GM12874 (cell line): ENCODE measurements around the gene LRP8.

Experiments used
- TF ChIP-seq, protein P1 (sequence below): IDR thresholded peaks from 2 replicates; pipeline ENCODE4 v1.5.1; 2011; ENCODE audit warnings: low read depth, mild to moderate bottlenecking, control low read depth, low read length, moderate library complexity; ENCODE audit not compliant: insufficient read depth

The LRP8 gene

DNA sequence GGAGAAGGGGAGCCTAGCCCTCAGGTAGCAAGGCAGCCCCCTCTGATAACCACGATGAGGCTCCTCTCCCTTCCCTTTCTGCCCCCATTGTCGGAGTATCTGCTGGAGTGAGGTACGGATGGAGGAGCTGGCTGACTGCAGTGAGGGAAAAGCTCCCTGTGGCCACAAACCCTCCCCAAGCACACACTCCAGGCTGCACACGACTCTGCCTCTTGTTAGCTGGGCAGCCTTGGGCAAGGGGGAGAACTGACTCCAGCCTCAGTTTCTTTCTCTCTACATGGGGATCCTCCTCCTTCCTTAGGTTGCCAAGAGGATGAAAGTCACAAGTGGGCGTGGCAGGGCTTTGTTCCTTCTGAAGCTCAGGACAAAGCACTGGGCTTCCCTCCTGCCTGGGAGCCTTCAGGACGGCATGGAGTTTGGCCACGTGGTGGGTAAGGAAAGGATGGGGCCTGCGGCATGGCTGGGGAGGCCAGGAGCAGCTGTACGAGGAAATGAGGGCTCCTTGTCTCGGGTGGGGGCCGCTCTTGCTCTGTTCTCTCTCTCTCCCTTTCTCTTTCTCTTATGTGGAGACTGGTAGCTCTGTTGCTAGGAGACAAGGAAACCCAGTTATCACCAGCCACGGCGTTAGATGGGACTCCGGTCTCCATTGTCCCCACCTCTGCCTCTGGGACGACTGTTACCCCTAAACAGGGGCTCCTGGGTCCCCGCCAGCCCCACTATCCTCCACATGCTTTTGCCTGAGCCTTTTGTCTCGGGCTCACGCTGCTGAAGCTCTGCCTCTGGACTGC is 39.7 kb downstream of the LRP8 start:
- TF ChIP-seq, protein P1, sequence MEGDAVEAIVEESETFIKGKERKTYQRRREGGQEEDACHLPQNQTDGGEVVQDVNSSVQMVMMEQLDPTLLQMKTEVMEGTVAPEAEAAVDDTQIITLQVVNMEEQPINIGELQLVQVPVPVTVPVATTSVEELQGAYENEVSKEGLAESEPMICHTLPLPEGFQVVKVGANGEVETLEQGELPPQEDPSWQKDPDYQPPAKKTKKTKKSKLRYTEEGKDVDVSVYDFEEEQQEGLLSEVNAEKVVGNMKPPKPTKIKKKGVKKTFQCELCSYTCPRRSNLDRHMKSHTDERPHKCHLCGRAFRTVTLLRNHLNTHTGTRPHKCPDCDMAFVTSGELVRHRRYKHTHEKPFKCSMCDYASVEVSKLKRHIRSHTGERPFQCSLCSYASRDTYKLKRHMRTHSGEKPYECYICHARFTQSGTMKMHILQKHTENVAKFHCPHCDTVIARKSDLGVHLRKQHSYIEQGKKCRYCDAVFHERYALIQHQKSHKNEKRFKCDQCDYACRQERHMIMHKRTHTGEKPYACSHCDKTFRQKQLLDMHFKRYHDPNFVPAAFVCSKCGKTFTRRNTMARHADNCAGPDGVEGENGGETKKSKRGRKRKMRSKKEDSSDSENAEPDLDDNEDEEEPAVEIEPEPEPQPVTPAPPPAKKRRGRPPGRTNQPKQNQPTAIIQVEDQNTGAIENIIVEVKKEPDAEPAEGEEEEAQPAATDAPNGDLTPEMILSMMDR = no peak

DNA sequence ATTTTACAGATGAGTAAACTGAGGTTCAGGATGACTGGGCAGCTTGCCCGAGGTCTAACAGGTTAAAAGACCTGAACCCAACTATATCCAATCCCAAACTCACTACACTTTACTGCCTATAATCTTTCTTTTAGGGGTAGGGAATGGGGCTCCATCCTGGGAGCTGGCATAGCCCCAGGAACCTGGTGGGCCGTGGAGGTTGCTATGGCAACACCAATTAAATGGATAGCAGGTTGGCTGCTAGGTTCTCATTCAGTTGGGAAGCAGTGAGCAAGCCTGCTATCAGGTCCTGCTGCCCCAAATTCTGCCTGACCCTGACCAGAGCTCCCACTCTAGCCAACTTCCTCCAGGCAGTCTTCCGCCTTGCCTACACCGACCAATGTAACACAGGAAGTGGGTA is 40.9 kb downstream of the LRP8 start:
- TF ChIP-seq, protein P1 = no peak

DNA sequence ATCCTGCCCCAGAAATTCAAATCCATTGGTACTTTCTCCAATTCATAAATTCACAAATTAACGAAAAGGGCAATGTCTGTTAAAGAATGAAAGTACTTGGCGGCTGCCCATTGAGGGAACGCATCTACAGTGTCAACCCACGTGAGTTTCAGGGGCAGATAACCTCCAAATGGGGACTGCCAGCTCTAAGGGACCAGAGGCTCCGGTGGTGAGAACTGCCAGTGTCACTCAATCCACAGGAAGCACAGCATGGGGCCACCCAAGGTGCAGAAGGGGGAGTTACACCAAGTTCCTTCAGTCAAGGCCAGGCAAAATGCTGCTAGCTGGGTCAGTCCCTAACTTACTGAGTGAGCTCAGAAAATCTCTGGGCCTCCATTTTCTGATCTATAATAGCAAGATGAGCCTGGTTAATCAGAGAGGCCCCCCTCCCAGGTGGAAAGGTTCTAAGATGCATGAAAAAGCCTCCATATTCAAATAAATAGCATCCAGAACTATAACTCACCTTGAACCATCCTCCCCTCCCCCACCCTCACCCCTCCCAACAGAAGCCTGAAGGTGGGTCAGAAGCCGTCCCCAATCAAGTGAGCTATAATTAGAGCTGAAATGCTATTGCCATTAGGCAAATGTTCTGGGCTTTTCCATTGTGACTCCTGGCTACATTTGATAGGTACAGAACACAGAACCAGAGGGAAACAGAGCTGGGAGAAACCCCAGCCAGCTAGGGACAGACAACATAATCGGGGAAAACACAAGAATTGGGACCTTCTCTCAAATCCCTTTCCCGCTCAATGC is 41.7 kb downstream of the LRP8 start:
- TF ChIP-seq, protein P1 = no peak

DNA sequence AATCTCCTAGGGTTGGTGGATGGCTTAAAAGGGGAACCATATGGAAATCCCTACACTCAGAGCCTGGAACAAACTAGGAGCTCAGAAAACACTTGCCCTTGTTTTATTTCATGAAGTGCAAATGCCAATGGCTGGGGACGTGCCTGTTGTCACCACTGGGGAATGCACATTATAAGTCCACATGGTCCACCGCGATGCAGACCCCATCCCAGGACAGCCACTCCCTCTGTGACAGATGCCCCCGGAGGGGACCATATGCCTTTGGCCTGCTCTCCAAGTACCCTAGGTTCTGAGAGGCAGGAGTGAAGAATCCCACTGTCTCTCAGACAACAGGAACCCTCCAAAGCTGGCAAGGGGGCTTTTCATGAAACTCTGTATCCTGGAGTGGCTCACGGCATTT is 42.3 kb downstream of the LRP8 start:
- TF ChIP-seq, protein P1 = no peak

DNA sequence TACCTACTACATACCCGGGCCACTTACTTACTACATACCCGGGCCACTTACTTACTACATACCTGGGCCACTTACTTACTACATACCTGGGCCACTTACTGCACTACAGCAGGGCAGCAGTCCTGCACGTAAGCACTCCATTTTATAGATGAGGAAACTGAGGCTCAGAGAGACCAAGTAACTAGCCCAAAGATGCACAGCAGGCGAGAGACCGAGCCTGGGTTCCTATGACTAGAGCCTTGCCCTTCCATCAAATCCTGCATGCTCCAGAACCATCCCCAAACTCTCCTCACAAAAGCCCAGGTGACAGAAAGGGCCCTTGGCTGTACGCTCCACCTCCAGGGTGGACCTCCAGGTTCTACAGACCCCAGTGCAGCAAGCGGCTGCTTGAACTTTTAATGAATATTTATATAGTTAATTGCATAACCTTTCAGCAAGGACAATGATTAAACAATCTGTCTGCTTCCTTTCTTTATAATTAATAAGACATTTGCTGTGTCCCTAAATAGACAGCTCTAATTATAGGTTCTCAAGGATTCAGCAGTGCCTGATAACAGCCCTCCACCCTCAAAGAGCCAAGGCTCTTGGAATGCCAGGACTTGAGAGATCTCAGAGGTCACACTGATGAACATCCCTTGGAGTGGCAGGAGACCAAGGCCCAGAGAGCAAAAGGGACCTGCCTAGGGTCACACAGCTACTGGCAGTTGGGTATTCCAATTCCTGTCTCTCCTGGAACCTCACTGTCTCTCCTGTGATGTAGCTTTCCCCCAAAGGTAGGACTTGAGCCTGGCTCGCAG is 43.4 kb downstream of the LRP8 start:
- TF ChIP-seq, protein P1 = no peak

DNA sequence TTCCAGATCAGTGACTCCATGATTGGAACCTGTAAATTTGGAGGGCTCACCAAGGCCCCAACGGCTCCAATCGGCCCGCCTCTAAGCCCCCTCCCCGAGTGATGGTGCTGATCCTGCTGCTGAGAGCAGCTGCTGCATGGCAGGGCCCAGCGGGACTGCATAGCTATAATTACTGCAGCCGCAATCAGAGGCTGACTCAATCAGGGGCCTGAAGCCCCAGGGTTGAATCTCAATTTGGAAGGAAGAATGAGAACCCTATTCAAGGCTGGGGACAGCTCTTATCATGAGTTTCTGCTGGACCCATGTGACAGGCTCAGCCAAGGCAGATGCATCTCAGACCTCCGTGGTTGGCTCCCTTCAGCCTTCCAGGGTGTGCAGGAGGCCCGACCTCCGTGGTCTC is 46.7 kb downstream of the LRP8 start:
- TF ChIP-seq, protein P1 = no peak

DNA sequence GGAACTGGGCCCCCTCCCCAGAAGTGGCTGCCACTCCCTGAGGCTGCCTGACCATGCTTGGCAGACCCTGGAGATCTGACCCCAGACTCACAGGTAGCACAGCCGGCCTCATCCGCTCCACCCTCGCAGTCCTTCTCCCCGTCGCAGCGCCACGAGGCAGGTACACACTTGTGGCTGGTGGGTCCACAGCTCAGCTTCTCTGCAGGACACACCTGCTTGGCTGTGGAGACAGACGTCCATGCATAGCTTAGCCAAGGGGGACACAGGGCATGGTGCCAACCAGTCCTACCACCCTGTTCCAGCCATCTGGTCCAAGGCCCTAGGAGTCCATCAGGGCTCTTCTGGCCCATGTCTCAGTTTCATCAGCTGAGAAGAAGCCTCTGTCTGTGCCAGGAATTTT is 47.4 kb downstream of the LRP8 start:
- TF ChIP-seq, protein P1 = no peak
